Gastroesophageal sphincter (tissue), 4 donors: ENCODE data around the gene AUTS2. TPM values are rescaled to one million over a fixed set of nuclear protein-coding genes. Genes with fewer than 3 reads are reported as not detected.

ENCODE experiments used
- ATAC-seq: fragments of 150-250 bp; one replicate; pipeline ENCODE4 v1.9.1; 2016; ENCODE audit warnings: mild to moderate bottlenecking, moderate library complexity
- H3K27ac ChIP-seq, 4 donors: fragments of 200-600 bp; sonication (generic) in 3 of 4; 1 replicate in 3 of 4; 2 replicates in 1 of 4; pipeline ENCODE4 v1.5.1; 2016 to 2019
- H3K27me3 ChIP-seq: fragments of 200-600 bp; sonication (generic); one replicate; pipeline ENCODE4 v1.5.1; 2019
- H3K36me3 ChIP-seq, 2 donors: fragments of 200-600 bp; sonication (generic); one replicate each; pipeline ENCODE4 v1.5.1; 2019; ENCODE audit warnings: control low read depth in 1 of 2
- H3K4me1 ChIP-seq, 3 donors: fragments of 200-600 bp; sonication (generic); 1 replicate in 2 of 3; 2 replicates in 1 of 3; pipeline ENCODE4 v1.5.1; 2016 to 2019; ENCODE audit warnings: control low read depth in 2 of 3
- H3K4me3 ChIP-seq, 2 donors: fragments of 200-600 bp; sonication (generic); one replicate each; pipeline ENCODE4 v1.5.1; 2019; ENCODE audit warnings: mild to moderate bottlenecking in 1 of 2, moderate library complexity in 1 of 2
- H3K9me3 ChIP-seq, 3 donors: fragments of 200-600 bp; sonication (generic); one replicate each; pipeline ENCODE4 v1.5.1; 2017 to 2019; ENCODE audit warnings: control low read depth in 2 of 3
- EP300 ChIP-seq: sonication (generic); formaldehyde crosslinking; IDR thresholded peaks from one replicate; pipeline ENCODE4 v1.6.1; 2017; ENCODE audit warnings: antibody characterized with exemption, mild to moderate bottlenecking
- POLR2A ChIP-seq, 2 donors: fragments of 450-650 bp; IDR thresholded peaks; one replicate each; pipeline ENCODE4 v1.6.1; 2017; ENCODE audit warnings: antibody characterized with exemption in 2 of 2, mild to moderate bottlenecking in 2 of 2, moderate library complexity in 1 of 2
- POLR2AphosphoS5 ChIP-seq: sonication (generic); formaldehyde crosslinking; IDR thresholded peaks from one replicate; pipeline ENCODE4 v1.6.1; 2017; ENCODE audit warnings: antibody characterized with exemption
- WGBS, 2 donors: methylation state at CpG; one replicate each; pipeline ENCODE4 v1.1.5; 2018; ENCODE audit warnings: low coverage in 1 of 2; 5-methylcytosine and 5-hydroxymethylcytosine counted together
- total RNA-seq, 4 donors: library from RNA; depleted of rRNA; stranded (reverse); fragments of >200 nt; gene quantifications; one replicate each; pipeline ENCODE4 v1.1.0, GENCODE V29; 2016
- TF ChIP-seq, protein P1 (sequence below), 4 experiments: fragments of 200-600 bp in 2 of 4; fragments of 450-650 bp in 2 of 4; sonication (generic) in 1 of 4; IDR thresholded peaks; one replicate each; pipeline ENCODE4 v1.5.1; 2017 to 2019; ENCODE audit warnings: antibody characterized with exemption in 4 of 4, mild to moderate bottlenecking in 2 of 4, moderate library complexity in 2 of 4

The AUTS2 gene
- total RNA-seq, 4 donors from 2014 or later: 12.2 to 48.7 (median 44.1) TPM

- no peaks in the 10 kb centered on the region for H3K27me3 ChIP-seq
- no peak for ATAC-seq
- H3K36me3 ChIP-seq: no peaks in the 10 kb centered on the region
- 18 to 22% methylated on average over 9 of the region's 9 CpGs for WGBS, 2 donors
- no peaks in the 10 kb centered on the region for H3K9me3 ChIP-seq
- TF ChIP-seq POLR2AphosphoS5: peak; percentile 41
- no peak for TF ChIP-seq EP300
- no peak overlapping the region for H3K4me3 ChIP-seq
- H3K27ac ChIP-seq: peak overlapping the region in 1 of 4 donors; percentile 35
- H3K4me1 ChIP-seq: peaks cover 0 to 27% (median 3%) of the 10 kb centered on the region in 3 donors
Measured at GRCh38 chr7:70006261-70006920, 408.1 kb downstream of the AUTS2 start.

- H3K4me3 ChIP-seq: no peak overlapping the region
- no peaks in the 10 kb centered on the region for H3K27me3 ChIP-seq
- no peaks in the 10 kb centered on the region for H3K9me3 ChIP-seq
- TF ChIP-seq EP300: no peak
- no peak for TF ChIP-seq POLR2AphosphoS5
- H3K4me1 ChIP-seq: peaks cover 0 to 23% (median 3%) of the 10 kb centered on the region in 3 donors
- WGBS, 2 donors: 93 to 94% methylated on average over 4 of the region's 4 CpGs
- no peaks in the 10 kb centered on the region for H3K36me3 ChIP-seq
- no peak for ATAC-seq
- H3K27ac ChIP-seq: no peak overlapping the region
Measured at GRCh38 chr7:70008466-70008865, 410.2 kb downstream of the AUTS2 start.

- no peak for TF ChIP-seq POLR2AphosphoS5
- no peak for TF ChIP-seq POLR2A (IDR thresholded peaks at IDR 0.05)
- TF ChIP-seq EP300: no peak
- TF ChIP-seq, protein P1, sequence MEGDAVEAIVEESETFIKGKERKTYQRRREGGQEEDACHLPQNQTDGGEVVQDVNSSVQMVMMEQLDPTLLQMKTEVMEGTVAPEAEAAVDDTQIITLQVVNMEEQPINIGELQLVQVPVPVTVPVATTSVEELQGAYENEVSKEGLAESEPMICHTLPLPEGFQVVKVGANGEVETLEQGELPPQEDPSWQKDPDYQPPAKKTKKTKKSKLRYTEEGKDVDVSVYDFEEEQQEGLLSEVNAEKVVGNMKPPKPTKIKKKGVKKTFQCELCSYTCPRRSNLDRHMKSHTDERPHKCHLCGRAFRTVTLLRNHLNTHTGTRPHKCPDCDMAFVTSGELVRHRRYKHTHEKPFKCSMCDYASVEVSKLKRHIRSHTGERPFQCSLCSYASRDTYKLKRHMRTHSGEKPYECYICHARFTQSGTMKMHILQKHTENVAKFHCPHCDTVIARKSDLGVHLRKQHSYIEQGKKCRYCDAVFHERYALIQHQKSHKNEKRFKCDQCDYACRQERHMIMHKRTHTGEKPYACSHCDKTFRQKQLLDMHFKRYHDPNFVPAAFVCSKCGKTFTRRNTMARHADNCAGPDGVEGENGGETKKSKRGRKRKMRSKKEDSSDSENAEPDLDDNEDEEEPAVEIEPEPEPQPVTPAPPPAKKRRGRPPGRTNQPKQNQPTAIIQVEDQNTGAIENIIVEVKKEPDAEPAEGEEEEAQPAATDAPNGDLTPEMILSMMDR (IDR thresholded peaks at IDR 0.05): no peak
- no peaks in the 10 kb centered on the region for H3K36me3 ChIP-seq
- no peaks in the 10 kb centered on the region for H3K9me3 ChIP-seq
- peaks cover 0 to 34% (median 0%) of the 10 kb centered on the region in 3 donors for H3K4me1 ChIP-seq
- H3K27me3 ChIP-seq: no peaks in the 10 kb centered on the region
- 50 to 54% methylated on average over 3 of the region's 3 CpGs for WGBS, 2 donors
- H3K27ac ChIP-seq: no peak overlapping the region
- no peak overlapping the region for H3K4me3 ChIP-seq
- no peak for ATAC-seq
Measured at GRCh38 chr7:70014472-70015177, 416.4 kb downstream of the AUTS2 start.

DNA sequence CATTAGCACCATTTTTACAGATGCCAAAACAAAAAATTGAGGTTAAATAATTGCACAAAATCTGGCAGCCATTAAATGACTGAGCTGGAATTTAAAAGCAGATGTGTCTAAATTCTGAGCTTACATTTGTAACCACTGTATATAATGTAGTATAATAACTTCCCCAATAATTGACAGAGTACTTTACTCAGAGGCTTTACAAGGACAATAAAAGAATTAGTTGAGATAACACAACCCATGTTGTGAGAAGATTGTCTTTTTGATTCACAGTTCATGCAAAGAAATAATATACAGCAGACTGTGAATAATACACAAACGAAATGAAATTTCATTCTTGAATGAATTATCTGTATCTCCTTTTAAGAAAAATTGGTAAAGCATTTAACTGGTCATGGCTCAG, 417.1 kb downstream of the AUTS2 start:
- ATAC-seq: no peak
- Histone ChIP-seq H3K27ac (no peak overlapping the region), H3K27me3 (no peaks in the 10 kb centered on the region), H3K4me1 (peaks cover 0 to 34% (median 0%) of the 10 kb centered on the region in 3 donors), H3K4me3 (no peak overlapping the region), H3K9me3 (no peaks in the 10 kb centered on the region), H3K36me3 (no peaks in the 10 kb centered on the region)
- WGBS, 2 donors: 48 to 63% methylated on average over 1 of the region's 1 CpG
- no peak for TF ChIP-seq POLR2AphosphoS5
- no peak for TF ChIP-seq POLR2A (IDR thresholded peaks at IDR 0.05)
- TF ChIP-seq, protein P1 (IDR thresholded peaks at IDR 0.05): no peak
- TF ChIP-seq EP300: no peak

DNA sequence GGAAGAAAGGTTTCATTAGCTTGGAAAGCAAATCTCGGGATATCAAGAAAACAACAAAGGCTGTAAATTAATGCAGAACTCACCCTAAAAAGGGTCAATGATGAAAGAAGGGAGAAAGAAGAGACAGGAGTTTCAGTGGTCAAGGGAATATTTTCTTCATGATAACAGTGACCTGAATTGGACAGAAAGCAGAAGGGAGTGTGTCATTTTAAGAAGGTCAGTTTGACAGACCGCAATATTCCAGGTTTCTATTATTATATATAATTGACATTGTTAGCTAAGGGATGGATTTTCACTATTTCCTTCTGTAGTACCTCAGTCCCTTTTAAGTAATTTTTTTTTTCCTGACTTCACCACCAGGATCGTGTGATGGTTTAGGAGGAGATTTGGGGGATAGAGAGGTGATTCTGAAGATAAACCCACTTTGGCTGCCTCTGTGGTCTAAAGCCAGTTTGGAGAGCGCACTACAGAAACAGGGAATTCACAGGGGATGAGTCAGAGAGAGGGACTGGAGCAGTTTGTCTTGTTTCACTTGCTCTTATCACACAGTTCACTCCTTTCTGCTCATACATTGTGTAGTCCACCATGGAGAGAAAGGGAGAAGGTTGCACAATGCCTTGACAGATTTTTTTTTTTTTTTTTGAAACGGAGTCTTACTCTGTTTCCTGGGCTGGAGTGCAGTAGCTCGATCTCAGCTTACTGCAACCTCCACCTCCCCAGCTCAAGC, 417.9 kb downstream of the AUTS2 start:
- peak; percentile 91 for ATAC-seq
- H3K27me3 ChIP-seq: no peaks in the 10 kb centered on the region
- no peak overlapping the region for H3K4me3 ChIP-seq
- no peaks in the 10 kb centered on the region for H3K9me3 ChIP-seq
- H3K27ac ChIP-seq: peak overlapping the region in 1 of 4 donors; percentile 20
- 42 to 55% methylated on average over 3 to 5 of the region's 6 CpGs for WGBS, 2 donors
- TF ChIP-seq POLR2AphosphoS5: no peak
- TF ChIP-seq, protein P1 (IDR thresholded peaks at IDR 0.05): no peak
- no peak for TF ChIP-seq POLR2A (IDR thresholded peaks at IDR 0.05)
- no peak for TF ChIP-seq EP300
- H3K4me1 ChIP-seq: peaks cover 0 to 34% (median 0%) of the 10 kb centered on the region in 3 donors
- no peaks in the 10 kb centered on the region for H3K36me3 ChIP-seq
